H9 (cell line): ENCODE measurements around the gene CA5A. TPM values are rescaled to one million over a fixed set of nuclear protein-coding genes. Genes with fewer than 3 reads are reported as not detected.

Experiments
- DNase-seq: peaks from one replicate; pipeline ENCODE4 v3.0.0-alpha.2; 2017
- H2AFZ ChIP-seq: one replicate; pipeline ENCODE4 v1.6.1; 2013; ENCODE audit warnings: mild to moderate bottlenecking, low read length, control low read depth, moderate library complexity
- H2AK5ac ChIP-seq: 2 replicates; pipeline ENCODE4 v1.6.1; 2013; ENCODE audit warnings: low read length, control low read depth, mixed read lengths; ENCODE audit not compliant: insufficient read length
- H2BK120ac ChIP-seq: one replicate; pipeline ENCODE4 v1.6.1; 2013; ENCODE audit warnings: low read depth, mild to moderate bottlenecking, low read length, control low read depth, inconsistent platforms; ENCODE audit not compliant: poor library complexity, severe bottlenecking
- H2BK12ac ChIP-seq: 2 replicates; pipeline ENCODE4 v1.6.1; 2013; ENCODE audit warnings: low read length, control low read depth, mixed read lengths, low read depth; ENCODE audit not compliant: insufficient read length
- H2BK15ac ChIP-seq: 2 replicates; pipeline ENCODE4 v1.6.1; 2013; ENCODE audit warnings: low read depth, low read length, control low read depth
- H2BK20ac ChIP-seq: one replicate; pipeline ENCODE4 v1.6.1; 2013; ENCODE audit warnings: low read depth, mild to moderate bottlenecking, low read length, control low read depth, inconsistent platforms; ENCODE audit not compliant: poor library complexity, severe bottlenecking
- H2BK5ac ChIP-seq: 2 replicates; pipeline ENCODE4 v1.6.1; 2013; ENCODE audit warnings: low read length, control low read depth, mixed read lengths; ENCODE audit not compliant: insufficient read length
- H3K14ac ChIP-seq: 2 replicates; pipeline ENCODE4 v1.6.1; 2013; ENCODE audit warnings: low read length, control low read depth; ENCODE audit not compliant: insufficient read depth
- H3K18ac ChIP-seq: 2 replicates; pipeline ENCODE4 v1.6.1; 2013; ENCODE audit warnings: low read depth, mild to moderate bottlenecking, mixed read lengths, low read length, control low read depth; ENCODE audit not compliant: insufficient read length
- H3K23ac ChIP-seq: 2 replicates; pipeline ENCODE4 v1.6.1; 2013; ENCODE audit warnings: low read length, control low read depth, mixed read lengths, low read depth; ENCODE audit not compliant: insufficient read length
- H3K23me2 ChIP-seq: 2 replicates; pipeline ENCODE4 v1.6.1; 2013; ENCODE audit warnings: low read depth, mild to moderate bottlenecking, mixed read lengths, low read length, control low read depth; ENCODE audit not compliant: insufficient read length, poor library complexity, severe bottlenecking
- H3K27ac ChIP-seq: 2 replicates; pipeline ENCODE4 v1.5.1; 2013; ENCODE audit warnings: low read length, control low read depth, mixed read lengths, low read depth; ENCODE audit not compliant: insufficient read length
- H3K27me3 ChIP-seq: 2 replicates; pipeline ENCODE4 v1.6.1; 2013; ENCODE audit warnings: low read length, control low read depth, inconsistent platforms; ENCODE audit not compliant: insufficient read depth
- H3K4ac ChIP-seq: 2 replicates; pipeline ENCODE4 v1.6.1; 2013; ENCODE audit warnings: low read depth, mild to moderate bottlenecking, control low read depth, inconsistent platforms, low read length, moderate library complexity
- H3K4me1 ChIP-seq: 2 replicates; pipeline ENCODE4 v1.6.1; 2013; ENCODE audit warnings: low read length, control low read depth, inconsistent platforms; ENCODE audit not compliant: insufficient read depth
- H3K4me2 ChIP-seq: 2 replicates; pipeline ENCODE4 v1.6.1; 2013; ENCODE audit warnings: low read length, control low read depth, mixed read lengths; ENCODE audit not compliant: insufficient read length, insufficient read depth
- H3K56ac ChIP-seq: 2 replicates; pipeline ENCODE4 v1.6.1; 2013; ENCODE audit warnings: low read depth, mild to moderate bottlenecking, mixed read lengths, low read length, control low read depth; ENCODE audit not compliant: insufficient read length
- H3K79me1 ChIP-seq: 2 replicates; pipeline ENCODE4 v1.6.1; 2013; ENCODE audit warnings: low read depth, mild to moderate bottlenecking, moderate library complexity, low read length, control low read depth, inconsistent platforms; ENCODE audit not compliant: insufficient read depth, poor library complexity, severe bottlenecking
- H3K79me2 ChIP-seq: 2 replicates; pipeline ENCODE4 v1.6.1; 2013; ENCODE audit warnings: low read length, control low read depth, inconsistent platforms; ENCODE audit not compliant: insufficient read depth
- H3K9ac ChIP-seq: 2 replicates; pipeline ENCODE4 v1.6.1; 2013; ENCODE audit warnings: low read length, control low read depth, mixed read lengths; ENCODE audit not compliant: insufficient read length; ENCODE audit errors: extremely low read depth
- H3K9me3 ChIP-seq: one replicate; pipeline ENCODE4 v1.6.1; 2013; ENCODE audit warnings: low read depth, low read length, inconsistent platforms; ENCODE audit not compliant: control insufficient read depth
- H3T11ph ChIP-seq: one replicate; pipeline ENCODE4 v1.6.1; 2013; ENCODE audit warnings: mild to moderate bottlenecking, low read length, control low read depth, inconsistent platforms
- H4K20me1 ChIP-seq: one replicate; pipeline ENCODE4 v1.6.1; 2013; ENCODE audit not compliant: control insufficient read depth, insufficient read length, insufficient read depth
- H4K5ac ChIP-seq: 2 replicates; pipeline ENCODE4 v1.6.1; 2013; ENCODE audit warnings: low read depth, mild to moderate bottlenecking, mixed read lengths, low read length, control low read depth; ENCODE audit not compliant: insufficient read length
- H4K8ac ChIP-seq: replicated peaks from 2 replicates; pipeline ENCODE4 v1.6.1; 2013; ENCODE audit warnings: low read length, control low read depth, mixed read lengths, low read depth; ENCODE audit not compliant: insufficient read length
- H4K91ac ChIP-seq: 2 replicates; pipeline ENCODE4 v1.6.1; 2013; ENCODE audit warnings: low read depth, mild to moderate bottlenecking, moderate library complexity, mixed read lengths, low read length, control low read depth; ENCODE audit not compliant: insufficient read length
- H3K27ac Mint-ChIP-seq, 3 experiments: 2 replicates in 2 of 3; 3 replicates in 1 of 3; pipeline ENCODE4 v1.8.0; 2020 to 2021; ENCODE audit warnings: mixed read lengths in 3 of 3, mild to moderate bottlenecking in 1 of 3, moderate library complexity in 1 of 3
- H3K27me3 Mint-ChIP-seq: 2 replicates; pipeline ENCODE4 v1.8.0; 2021; ENCODE audit warnings: low read depth, mild to moderate bottlenecking, moderate library complexity, mixed read lengths
- H3K36me3 Mint-ChIP-seq, 3 experiments: 2 replicates in 2 of 3; 3 replicates in 1 of 3; pipeline ENCODE4 v1.8.0; 2020 to 2021; ENCODE audit warnings: low read depth in 3 of 3, mixed read lengths in 3 of 3; ENCODE audit not compliant: insufficient read depth in 1 of 3
- H3K4me1 Mint-ChIP-seq, 2 experiments: 2 replicates each; pipeline ENCODE4 v1.8.0; 2020; ENCODE audit warnings: mixed read lengths in 2 of 2
- H3K4me3 Mint-ChIP-seq, 2 experiments: 2 replicates in 1 of 2; 3 replicates in 1 of 2; pipeline ENCODE4 v1.8.0; 2020 to 2021; ENCODE audit warnings: mild to moderate bottlenecking in 2 of 2, mixed read lengths in 2 of 2, moderate library complexity in 1 of 2
- H3K9me3 Mint-ChIP-seq, 2 experiments: 2 replicates in 1 of 2; 3 replicates in 1 of 2; pipeline ENCODE4 v1.8.0; 2020; ENCODE audit warnings: mild to moderate bottlenecking in 2 of 2, mixed read lengths in 2 of 2, moderate library complexity in 1 of 2
- WGBS: extraction: QIAGEN DNeasy Blood & Tissue Kit; methylation state at CpG from one replicate; pipeline ENCODE4 v1.1.7; 2013; ENCODE audit warnings: missing lambda C conversion rate, low lambda C conversion rate, mixed read lengths; ENCODE audit not compliant: insufficient read length; ENCODE audit errors: extremely low coverage; 5-methylcytosine and 5-hydroxymethylcytosine counted together
- total RNA-seq: library from RNA; stranded (reverse); gene quantifications from 2 replicates; pipeline ENCODE4 v1.2.1, GENCODE V29; 2021
- TF ChIP-seq, protein P1 (sequence below): fragments of 200-600 bp; sonication (generic); conservative IDR thresholded peaks from 3 replicates; pipeline ENCODE4 v1.8.0; 2021; ENCODE audit warnings: antibody characterized with exemption, mild to moderate bottlenecking

CA5A gene
- total RNA-seq, 1 experiment from 2014 or later, result not detected

DNA sequence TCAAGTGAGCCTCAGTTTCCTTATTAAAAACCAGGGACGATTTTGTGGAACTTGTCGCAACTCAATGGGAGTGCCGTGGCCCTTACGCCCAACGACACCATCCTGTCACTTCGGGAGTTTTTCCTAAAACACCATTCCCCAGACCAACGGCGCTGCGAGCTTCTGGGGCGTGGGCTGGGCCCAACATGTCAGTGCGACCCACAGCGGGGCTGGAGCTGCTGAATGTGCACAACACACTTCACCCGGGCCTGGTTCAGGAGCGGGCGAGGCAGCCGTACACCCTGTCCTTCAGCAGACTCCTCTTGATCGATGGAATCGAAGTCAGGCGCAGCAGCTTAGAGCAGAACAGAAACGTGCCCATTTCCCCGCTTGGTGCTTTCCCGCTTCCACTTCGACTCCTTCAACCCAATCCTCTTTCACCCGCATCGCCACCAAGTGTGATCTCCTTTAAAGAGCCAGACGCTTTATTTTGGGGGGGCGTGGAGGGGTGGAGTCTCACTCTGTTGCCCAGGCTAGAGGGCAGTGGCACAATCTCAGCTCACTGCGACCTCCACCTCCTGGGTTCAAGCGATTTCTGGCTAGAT, 53.8 kb downstream of the CA5A start:
- no peak overlapping the region for H3T11ph ChIP-seq
- no peak overlapping the region for H3K4me2 ChIP-seq
- no peak overlapping the region for H4K8ac ChIP-seq
- H2BK15ac ChIP-seq, result no peak overlapping the region
- H3K23ac ChIP-seq, result no peak overlapping the region
- no peak overlapping the region for H2AFZ ChIP-seq
- H4K20me1 ChIP-seq, result no peaks in the 10 kb centered on the region
- H3K79me1 ChIP-seq, result no peaks in the 10 kb centered on the region
- TF ChIP-seq, protein P1, sequence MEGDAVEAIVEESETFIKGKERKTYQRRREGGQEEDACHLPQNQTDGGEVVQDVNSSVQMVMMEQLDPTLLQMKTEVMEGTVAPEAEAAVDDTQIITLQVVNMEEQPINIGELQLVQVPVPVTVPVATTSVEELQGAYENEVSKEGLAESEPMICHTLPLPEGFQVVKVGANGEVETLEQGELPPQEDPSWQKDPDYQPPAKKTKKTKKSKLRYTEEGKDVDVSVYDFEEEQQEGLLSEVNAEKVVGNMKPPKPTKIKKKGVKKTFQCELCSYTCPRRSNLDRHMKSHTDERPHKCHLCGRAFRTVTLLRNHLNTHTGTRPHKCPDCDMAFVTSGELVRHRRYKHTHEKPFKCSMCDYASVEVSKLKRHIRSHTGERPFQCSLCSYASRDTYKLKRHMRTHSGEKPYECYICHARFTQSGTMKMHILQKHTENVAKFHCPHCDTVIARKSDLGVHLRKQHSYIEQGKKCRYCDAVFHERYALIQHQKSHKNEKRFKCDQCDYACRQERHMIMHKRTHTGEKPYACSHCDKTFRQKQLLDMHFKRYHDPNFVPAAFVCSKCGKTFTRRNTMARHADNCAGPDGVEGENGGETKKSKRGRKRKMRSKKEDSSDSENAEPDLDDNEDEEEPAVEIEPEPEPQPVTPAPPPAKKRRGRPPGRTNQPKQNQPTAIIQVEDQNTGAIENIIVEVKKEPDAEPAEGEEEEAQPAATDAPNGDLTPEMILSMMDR, result no peak
- H3K23me2 ChIP-seq, result no peaks in the 10 kb centered on the region
- no peak overlapping the region for H3K27ac ChIP-seq
- H3K79me2 ChIP-seq, result no peaks in the 10 kb centered on the region
- no peak overlapping the region for H3K4ac ChIP-seq
- H3K27ac Mint-ChIP-seq, result no peak overlapping the region
- H3K18ac ChIP-seq, result no peak overlapping the region
- peaks cover 0 to 6% (median 5%) of the 10 kb centered on the region in 3 experiments; a peak in 4 of 7 replicates for H3K36me3 Mint-ChIP-seq
- no peak overlapping the region for H3K14ac ChIP-seq
- H3K9me3 ChIP-seq, result no peaks in the 10 kb centered on the region
- no peak overlapping the region for H2BK12ac ChIP-seq
- no peak overlapping the region for H2BK120ac ChIP-seq
- no peak overlapping the region for H4K91ac ChIP-seq
- H3K9me3 Mint-ChIP-seq, result peaks cover 5 to 11% of the 10 kb centered on the region in 2 experiments; a peak in 3 of 5 replicates
- no peak overlapping the region for H3K56ac ChIP-seq
- H2BK5ac ChIP-seq, result no peak overlapping the region
- H3K27me3 Mint-ChIP-seq, result peaks cover 23% of the 10 kb centered on the region
- no peaks in the 10 kb centered on the region for H3K27me3 ChIP-seq
- peaks cover 44 to 54% of the 10 kb centered on the region in 2 experiments for H3K4me1 Mint-ChIP-seq
- H4K5ac ChIP-seq, result no peak overlapping the region
- no peak overlapping the region for H2BK20ac ChIP-seq
- no peak for DNase-seq
- WGBS, result no CpG with 5 or more reads among the region's 29 CpGs
- no peak overlapping the region for H3K9ac ChIP-seq
- no peak overlapping the region for H2AK5ac ChIP-seq
- H3K4me3 Mint-ChIP-seq, result no peak overlapping the region
- H3K4me1 ChIP-seq, result no peaks in the 10 kb centered on the region; the same call in 1 of the 2 replicates
